Suprapubic skin (tissue), 3 donors: ENCODE results near the gene GAGE12C.
"Not testable (repeated sequence)": the region's sequence is repeated elsewhere in the genome, so short reads cannot be mapped to it uniquely, and the experiment has no call there.

Experiments
- EP300 ChIP-seq: sonication (generic); formaldehyde crosslinking; IDR thresholded peaks from one replicate; pipeline ENCODE4 v1.6.1; 2017; ENCODE audit warnings: antibody characterized with exemption
- POLR2A ChIP-seq, 2 donors: fragments of 450-650 bp; IDR thresholded peaks; one replicate each; pipeline ENCODE4 v1.6.1; 2017; ENCODE audit warnings: antibody characterized with exemption in 2 of 2, mild to moderate bottlenecking in 2 of 2, moderate library complexity in 2 of 2
- TF ChIP-seq, protein P1 (sequence below), 2 donors: fragments of 200-600 bp in 1 of 2; fragments of 450-650 bp in 1 of 2; sonication (generic) in 1 of 2; IDR thresholded peaks; one replicate each; pipeline ENCODE4 v1.5.1; 2016 to 2019; ENCODE audit warnings: antibody characterized with exemption in 2 of 2, mild to moderate bottlenecking in 1 of 2, moderate library complexity in 1 of 2

- TF ChIP-seq POLR2A (IDR thresholded peaks at IDR 0.05); EP300: not testable (repeated sequence)
- TF ChIP-seq, protein P1, sequence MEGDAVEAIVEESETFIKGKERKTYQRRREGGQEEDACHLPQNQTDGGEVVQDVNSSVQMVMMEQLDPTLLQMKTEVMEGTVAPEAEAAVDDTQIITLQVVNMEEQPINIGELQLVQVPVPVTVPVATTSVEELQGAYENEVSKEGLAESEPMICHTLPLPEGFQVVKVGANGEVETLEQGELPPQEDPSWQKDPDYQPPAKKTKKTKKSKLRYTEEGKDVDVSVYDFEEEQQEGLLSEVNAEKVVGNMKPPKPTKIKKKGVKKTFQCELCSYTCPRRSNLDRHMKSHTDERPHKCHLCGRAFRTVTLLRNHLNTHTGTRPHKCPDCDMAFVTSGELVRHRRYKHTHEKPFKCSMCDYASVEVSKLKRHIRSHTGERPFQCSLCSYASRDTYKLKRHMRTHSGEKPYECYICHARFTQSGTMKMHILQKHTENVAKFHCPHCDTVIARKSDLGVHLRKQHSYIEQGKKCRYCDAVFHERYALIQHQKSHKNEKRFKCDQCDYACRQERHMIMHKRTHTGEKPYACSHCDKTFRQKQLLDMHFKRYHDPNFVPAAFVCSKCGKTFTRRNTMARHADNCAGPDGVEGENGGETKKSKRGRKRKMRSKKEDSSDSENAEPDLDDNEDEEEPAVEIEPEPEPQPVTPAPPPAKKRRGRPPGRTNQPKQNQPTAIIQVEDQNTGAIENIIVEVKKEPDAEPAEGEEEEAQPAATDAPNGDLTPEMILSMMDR (IDR thresholded peaks at IDR 0.05): not testable (repeated sequence)
Observed at GRCh38 chrX:49531877-49532276, at the start of gene GAGE12C.
